K562 (cell line): ENCODE data around the gene SMAD7.

Source experiments
- ATF7 ChIP-seq: fragments of 450-650 bp; IDR thresholded peaks from 2 replicates; pipeline ENCODE4 v1.7.1; 2014; ENCODE audit warnings: mild to moderate bottlenecking, moderate library complexity
- BRCA1 ChIP-seq, 2 experiments: fragments of 450-650 bp in 1 of 2; sonication (generic) in 1 of 2; formaldehyde crosslinking in 1 of 2; IDR thresholded peaks; 2 replicates each; pipeline versions ENCODE4 v1.5.0 to v1.6.1; 2017 to 2020; ENCODE audit warnings: mild to moderate bottlenecking in 1 of 2, missing genetic modification reagents in 1 of 2
- CCNT2 ChIP-seq: IDR thresholded peaks from 2 replicates; pipeline ENCODE4 v1.6.1; 2011; ENCODE audit warnings: borderline replicate concordance, low read depth, mild to moderate bottlenecking, moderate library complexity, mixed read lengths, low read length; ENCODE audit not compliant: insufficient read length; ENCODE audit errors: extremely low read depth
- ELK1 ChIP-seq: sonication (generic); formaldehyde crosslinking; IDR thresholded peaks from 2 replicates; pipeline ENCODE4 v1.8.1; 2022; ENCODE audit warnings: missing genetic modification reagents
- FOS ChIP-seq: IDR thresholded peaks from 3 replicates; pipeline ENCODE4 v1.6.1; 2011; ENCODE audit not compliant: insufficient read length; ENCODE audit errors: extremely low read depth
- PHB2 ChIP-seq: fragments of 450-650 bp; IDR thresholded peaks from 2 replicates; pipeline ENCODE4 v1.6.1; 2017; ENCODE audit warnings: low read depth
- POU5F1 ChIP-seq: fragments of 150-350 bp; IDR thresholded peaks from 2 replicates; pipeline ENCODE4 v1.6.1; 2014; ENCODE audit warnings: borderline replicate concordance, low read length, low read depth, mild to moderate bottlenecking; ENCODE audit not compliant: partially characterized antibody
- SAFB ChIP-seq: fragments of 200-400 bp; formaldehyde crosslinking; IDR thresholded peaks from 2 replicates; pipeline ENCODE4 v1.6.1; 2017; ENCODE audit warnings: low read depth, low read length, borderline replicate concordance
- SMARCC2 ChIP-seq: fragments of 450-650 bp; IDR thresholded peaks from 2 replicates; pipeline ENCODE4 v1.6.1; 2017; ENCODE audit warnings: antibody characterized with exemption, moderate library complexity, mild to moderate bottlenecking, low read depth
- THRAP3 ChIP-seq: fragments of 450-650 bp; IDR thresholded peaks from 2 replicates; pipeline ENCODE4 v1.6.1; 2016; ENCODE audit warnings: mild to moderate bottlenecking, inconsistent platforms, borderline replicate concordance
- ZBTB2 ChIP-seq: fragments of 450-650 bp; IDR thresholded peaks from 2 replicates; pipeline ENCODE4 v1.6.1; 2016; ENCODE audit warnings: antibody characterized with exemption
- ZNF76 ChIP-seq: fragments of 250-450 bp; sonication (Bioruptor Pico); IDR thresholded peaks from 2 replicates; pipeline ENCODE4 v1.4.0; 2020; ENCODE audit warnings: mild to moderate bottlenecking, moderate library complexity, borderline replicate concordance

GRCh38 chr18:48992791-48993555, 42.2 kb upstream of the SMAD7 start:
- TF ChIP-seq ZBTB2 (no peak), THRAP3 (no peak), ELK1 (CRISPR knock-in tag) (no peak), SAFB (no peak), ZNF76 (no peak), POU5F1 (no peak), ATF7 (0 out of 2 replicates have a peak, but pooled peaks have one; percentile 32), FOS (no peak), SMARCC2 (no peak), BRCA1 (IDR thresholded peaks at IDR 0.05) (no peak), BRCA1 (CRISPR knock-in tag; IDR thresholded peaks at IDR 0.05) (no peak), CCNT2 (no peak), PHB2 (no peak)
